CD14-positive monocyte (primary cell): ENCODE measurements around the gene HECTD4. TPM values are rescaled to one million over a fixed set of nuclear protein-coding genes. Genes with fewer than 3 reads are reported as not detected.

ENCODE experiments used
- DNase-seq, 3 donors: peaks; one replicate each; pipeline ENCODE4 v3.0.0-alpha.2; 2011 to 2022
- H2AFZ ChIP-seq: 2 replicates; pipeline ENCODE4 v1.6.0; 2012; ENCODE audit warnings: mild to moderate bottlenecking, low read depth, low read length, inconsistent platforms; ENCODE audit not compliant: insufficient read depth, poor library complexity, severe bottlenecking
- H3K27ac ChIP-seq, 2 donors: 1 replicate in 1 of 2; 2 replicates in 1 of 2; pipeline ENCODE4 v1.5.1; 2012 to 2013; ENCODE audit warnings: low read length in 2 of 2, control low read depth in 1 of 2, inconsistent platforms in 1 of 2, low read depth in 1 of 2, mild to moderate bottlenecking in 1 of 2
- H3K27me3 ChIP-seq, 2 donors: one replicate each; pipeline versions ENCODE4 v1.6.0 to v1.6.1; 2011 to 2013; ENCODE audit warnings: low read length in 2 of 2; ENCODE audit not compliant: control insufficient read depth in 2 of 2, insufficient read depth in 2 of 2
- H3K36me3 ChIP-seq, 2 donors: replicated peaks in 1 of 2; 1 replicate in 1 of 2; 2 replicates in 1 of 2; pipeline versions ENCODE4 v1.5.1 to v1.6.1; 2012 to 2013; ENCODE audit warnings: low read length in 2 of 2, control low read depth in 1 of 2, inconsistent platforms in 1 of 2, mild to moderate bottlenecking in 1 of 2; ENCODE audit not compliant: insufficient read depth in 2 of 2, control insufficient read depth in 1 of 2
- H3K4me1 ChIP-seq, 2 donors: 1 replicate in 1 of 2; 2 replicates in 1 of 2; pipeline versions ENCODE4 v1.5.1 to v1.6.1; 2012 to 2013; ENCODE audit warnings: low read length in 2 of 2, control low read depth in 1 of 2, inconsistent platforms in 1 of 2, mild to moderate bottlenecking in 1 of 2, moderate library complexity in 1 of 2; ENCODE audit not compliant: insufficient read depth in 2 of 2, control insufficient read depth in 1 of 2
- H3K4me2 ChIP-seq: replicated peaks from 2 replicates; pipeline ENCODE3; 2012; ENCODE audit warnings: low read length, moderate library complexity, mild to moderate bottlenecking; ENCODE audit not compliant: poor library complexity, severe bottlenecking; ENCODE audit errors: extremely low read depth
- H3K4me3 ChIP-seq, 3 experiments: fragments of 200-600 bp in 1 of 3; sonication (generic) in 1 of 3; replicated peaks in 1 of 3; 1 replicate in 2 of 3; 2 replicates in 1 of 3; pipeline ENCODE4 v1.5.1; 2011 to 2013; ENCODE audit warnings: low read length in 3 of 3, mild to moderate bottlenecking in 3 of 3, control low read depth in 2 of 3, low read depth in 2 of 3, inconsistent platforms in 1 of 3, moderate library complexity in 1 of 3
- H3K79me2 ChIP-seq: 2 replicates; pipeline ENCODE4 v1.6.0; 2012; ENCODE audit warnings: mild to moderate bottlenecking, control low read depth, inconsistent platforms, low read length, moderate library complexity; ENCODE audit not compliant: insufficient read depth
- H3K9ac ChIP-seq: 2 replicates; pipeline ENCODE4 v1.6.0; 2017; ENCODE audit warnings: low read length, mild to moderate bottlenecking; ENCODE audit not compliant: insufficient read depth, poor library complexity, severe bottlenecking
- H3K9me3 ChIP-seq, 2 donors: replicated peaks in 1 of 2; 1 replicate in 1 of 2; 2 replicates in 1 of 2; pipeline versions ENCODE4 v1.5.1 to v1.6.1; 2012 to 2013; ENCODE audit warnings: low read length in 2 of 2, control low read depth in 1 of 2; ENCODE audit not compliant: control insufficient read depth in 1 of 2, insufficient read depth in 1 of 2
- H4K20me1 ChIP-seq: 2 replicates; pipeline ENCODE4 v1.6.0; 2012; ENCODE audit warnings: mild to moderate bottlenecking, low read length, control low read depth, moderate library complexity; ENCODE audit not compliant: insufficient read depth
- H3K27ac Mint-ChIP-seq, 7 donors: one replicate each; pipeline ENCODE4 v1.8.0; 2020; ENCODE audit warnings: mild to moderate bottlenecking in 7 of 7, mixed read lengths in 7 of 7, moderate library complexity in 6 of 7, inconsistent platforms in 2 of 7
- H3K27me3 Mint-ChIP-seq, 3 donors: one replicate each; pipeline ENCODE4 v1.8.0; 2021 to 2022; ENCODE audit warnings: low read depth in 3 of 3, mild to moderate bottlenecking in 3 of 3, mixed read lengths in 3 of 3, moderate library complexity in 3 of 3, inconsistent platforms in 1 of 3
- H3K36me3 Mint-ChIP-seq, 2 donors: one replicate each; pipeline ENCODE4 v1.8.0; 2020; ENCODE audit warnings: mixed read lengths in 2 of 2, inconsistent platforms in 1 of 2, mild to moderate bottlenecking in 1 of 2
- H3K4me1 Mint-ChIP-seq: one replicate; pipeline ENCODE4 v1.8.0; 2020; ENCODE audit warnings: mild to moderate bottlenecking, mixed read lengths
- H3K4me3 Mint-ChIP-seq, 2 donors: one replicate each; pipeline ENCODE4 v1.8.0; 2020; ENCODE audit warnings: mild to moderate bottlenecking in 2 of 2, mixed read lengths in 2 of 2, moderate library complexity in 1 of 2
- H3K9me3 Mint-ChIP-seq, 7 donors: one replicate each; pipeline ENCODE4 v1.8.0; 2020 to 2022; ENCODE audit warnings: mixed read lengths in 7 of 7, mild to moderate bottlenecking in 6 of 7, moderate library complexity in 6 of 7, inconsistent platforms in 2 of 7
- WGBS: methylation state at CpG from one replicate; pipeline ENCODE4 v1.1.5; 2013; ENCODE audit warnings: missing lambda C conversion rate; ENCODE audit not compliant: insufficient coverage; 5-methylcytosine and 5-hydroxymethylcytosine counted together
- intact Hi-C, 2 donors: fragments of 100-400 bp; cut with micrococcal nuclease; formaldehyde crosslinking; loops; one replicate each; pipeline versions ENCODE4 v1.15.0 to v1.15.1; 2023
- polyA plus RNA-seq, 3 donors: library from polyadenylated mRNA; depleted of rRNA in 1 of 3; unstranded in 2 of 3; stranded (reverse) in 1 of 3; fragments of 300-500 nt in 2 of 3; fragments of >200 nt in 1 of 3; fragmentation: Illumina TruSeq in 2 of 3; gene quantifications; 1 replicate in 2 of 3; 2 replicates in 1 of 3; pipeline ENCODE4 v1.2.3, GENCODE V29; 2012 to 2021
- TF ChIP-seq, protein P1 (sequence below): fragments of 200-600 bp; IDR thresholded peaks from one replicate; pipeline ENCODE4 v1.8.0; 2022; ENCODE audit warnings: antibody characterized with exemption, mild to moderate bottlenecking

HECTD4 gene
- polyA plus RNA-seq, 3 donors: 0.73 to 18.3 (median 2.4) TPM

- no peak for DNase-seq
- H3K27ac Mint-ChIP-seq: no peak overlapping the region
- no peak overlapping the region for H3K4me3 ChIP-seq
- peaks cover 5% of the 10 kb centered on the region for H3K4me1 Mint-ChIP-seq
- H3K9ac ChIP-seq: no peak overlapping the region
- peaks cover 40% of the 10 kb centered on the region for H4K20me1 ChIP-seq
- H3K9me3 ChIP-seq: no peaks in the 10 kb centered on the region
- no peak overlapping the region for H3K4me2 ChIP-seq
- H2AFZ ChIP-seq: no peak overlapping the region
- intact Hi-C loops: no loop called here
- H3K27ac ChIP-seq: no peak overlapping the region
- no peaks in the 10 kb centered on the region for H3K4me1 ChIP-seq
- TF ChIP-seq, protein P1, sequence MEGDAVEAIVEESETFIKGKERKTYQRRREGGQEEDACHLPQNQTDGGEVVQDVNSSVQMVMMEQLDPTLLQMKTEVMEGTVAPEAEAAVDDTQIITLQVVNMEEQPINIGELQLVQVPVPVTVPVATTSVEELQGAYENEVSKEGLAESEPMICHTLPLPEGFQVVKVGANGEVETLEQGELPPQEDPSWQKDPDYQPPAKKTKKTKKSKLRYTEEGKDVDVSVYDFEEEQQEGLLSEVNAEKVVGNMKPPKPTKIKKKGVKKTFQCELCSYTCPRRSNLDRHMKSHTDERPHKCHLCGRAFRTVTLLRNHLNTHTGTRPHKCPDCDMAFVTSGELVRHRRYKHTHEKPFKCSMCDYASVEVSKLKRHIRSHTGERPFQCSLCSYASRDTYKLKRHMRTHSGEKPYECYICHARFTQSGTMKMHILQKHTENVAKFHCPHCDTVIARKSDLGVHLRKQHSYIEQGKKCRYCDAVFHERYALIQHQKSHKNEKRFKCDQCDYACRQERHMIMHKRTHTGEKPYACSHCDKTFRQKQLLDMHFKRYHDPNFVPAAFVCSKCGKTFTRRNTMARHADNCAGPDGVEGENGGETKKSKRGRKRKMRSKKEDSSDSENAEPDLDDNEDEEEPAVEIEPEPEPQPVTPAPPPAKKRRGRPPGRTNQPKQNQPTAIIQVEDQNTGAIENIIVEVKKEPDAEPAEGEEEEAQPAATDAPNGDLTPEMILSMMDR: no peak
- no CpG with 5 or more reads among the region's 1 CpG for WGBS
- H3K4me3 Mint-ChIP-seq: no peak overlapping the region
- H3K79me2 ChIP-seq: peaks cover 8% of the 10 kb centered on the region
- H3K9me3 Mint-ChIP-seq: no peaks in the 10 kb centered on the region
- H3K27me3 ChIP-seq: no peaks in the 10 kb centered on the region
- peaks cover 0 to 2% (median 0%) of the 10 kb centered on the region in 3 donors for H3K27me3 Mint-ChIP-seq
- H3K36me3 ChIP-seq: no peaks in the 10 kb centered on the region
- H3K36me3 Mint-ChIP-seq: no peaks in the 10 kb centered on the region
These were observed 57.1 kb downstream of the HECTD4 start for GRCh38 chr12:112325157-112325556.

- no peaks in the 10 kb centered on the region for H3K9me3 Mint-ChIP-seq
- Histone ChIP-seq H3K9ac (no peak overlapping the region), H4K20me1 (peaks cover 43% of the 10 kb centered on the region), H3K4me2 (no peak overlapping the region), H2AFZ (no peak overlapping the region), H3K4me3 (no peak overlapping the region), H3K27me3 (no peaks in the 10 kb centered on the region), H3K36me3 (peaks cover 8 to 16% of the 10 kb centered on the region in 2 donors), H3K79me2 (peaks cover 6% of the 10 kb centered on the region), H3K9me3 (no peaks in the 10 kb centered on the region), H3K27ac (no peak overlapping the region), H3K4me1 (no peaks in the 10 kb centered on the region)
- H3K36me3 Mint-ChIP-seq: peaks cover 14% of the 10 kb centered on the region in 2 donors
- intact Hi-C loops: no loop called here
- H3K27ac Mint-ChIP-seq: no peak overlapping the region
- H3K4me3 Mint-ChIP-seq: no peak overlapping the region
- peaks cover 2% of the 10 kb centered on the region for H3K4me1 Mint-ChIP-seq
- TF ChIP-seq, protein P1: no peak
- DNase-seq: no peak
- WGBS: 94% methylated on average over 2 of the region's 4 CpGs
- peaks cover 0 to 2% (median 0%) of the 10 kb centered on the region in 3 donors for H3K27me3 Mint-ChIP-seq
These were observed 59.2 kb downstream of the HECTD4 start for GRCh38 chr12:112322882-112323547.
